ENCODE measurements around the gene MYO7B.

DNA sequence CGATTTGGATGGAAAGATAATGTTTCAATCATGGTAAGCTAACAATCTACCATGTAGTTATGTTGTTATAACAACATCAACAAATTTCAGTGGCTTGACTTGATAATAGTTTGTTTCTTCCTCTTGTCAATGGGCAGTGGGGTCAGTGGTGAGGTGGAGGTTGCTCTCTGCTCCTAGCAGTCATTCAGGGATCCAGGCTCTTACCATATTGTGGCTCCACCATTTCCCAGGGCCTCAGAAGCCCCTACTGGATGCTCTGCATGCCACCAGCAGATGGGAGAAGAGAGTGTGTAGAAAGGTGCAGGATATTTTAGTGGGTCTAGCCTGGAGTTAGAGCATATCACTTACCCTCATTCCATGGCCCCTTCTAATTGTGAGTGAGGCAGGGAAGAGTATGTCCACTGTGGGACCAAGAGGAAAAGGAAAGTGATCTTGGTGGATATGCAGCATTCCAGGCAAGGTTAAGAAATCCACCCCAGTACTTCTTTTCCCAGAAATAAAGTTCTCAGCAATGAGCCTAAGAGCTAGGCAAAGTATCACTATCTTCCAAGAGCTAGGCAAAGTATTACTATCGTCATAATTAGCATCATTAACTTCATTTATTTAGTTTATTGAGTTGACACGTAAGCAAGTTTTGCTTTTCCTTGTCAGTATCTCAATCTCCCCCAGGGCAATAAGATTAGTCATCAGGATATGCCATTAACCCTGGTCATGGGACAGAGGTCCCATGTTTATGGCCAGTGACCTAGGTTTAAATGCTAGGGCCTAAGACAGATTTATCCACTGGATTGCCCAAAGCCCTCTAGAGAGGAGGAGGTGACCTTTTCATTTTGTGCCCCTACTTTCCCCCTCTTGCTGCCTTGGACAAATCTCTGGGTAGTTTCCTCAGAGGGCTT lies 5.0 kb upstream of the MYO7B start:
- TF ChIP-seq POLR2A (IDR thresholded peaks at IDR 0.05) = peak in 1 of 2 donors; percentile 29
- TF ChIP-seq, protein P1, sequence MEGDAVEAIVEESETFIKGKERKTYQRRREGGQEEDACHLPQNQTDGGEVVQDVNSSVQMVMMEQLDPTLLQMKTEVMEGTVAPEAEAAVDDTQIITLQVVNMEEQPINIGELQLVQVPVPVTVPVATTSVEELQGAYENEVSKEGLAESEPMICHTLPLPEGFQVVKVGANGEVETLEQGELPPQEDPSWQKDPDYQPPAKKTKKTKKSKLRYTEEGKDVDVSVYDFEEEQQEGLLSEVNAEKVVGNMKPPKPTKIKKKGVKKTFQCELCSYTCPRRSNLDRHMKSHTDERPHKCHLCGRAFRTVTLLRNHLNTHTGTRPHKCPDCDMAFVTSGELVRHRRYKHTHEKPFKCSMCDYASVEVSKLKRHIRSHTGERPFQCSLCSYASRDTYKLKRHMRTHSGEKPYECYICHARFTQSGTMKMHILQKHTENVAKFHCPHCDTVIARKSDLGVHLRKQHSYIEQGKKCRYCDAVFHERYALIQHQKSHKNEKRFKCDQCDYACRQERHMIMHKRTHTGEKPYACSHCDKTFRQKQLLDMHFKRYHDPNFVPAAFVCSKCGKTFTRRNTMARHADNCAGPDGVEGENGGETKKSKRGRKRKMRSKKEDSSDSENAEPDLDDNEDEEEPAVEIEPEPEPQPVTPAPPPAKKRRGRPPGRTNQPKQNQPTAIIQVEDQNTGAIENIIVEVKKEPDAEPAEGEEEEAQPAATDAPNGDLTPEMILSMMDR (IDR thresholded peaks at IDR 0.05) = no peak

Measured in Peyer's patch (tissue), 4 donors.